Kidney glomerular epithelial cell (primary cell): ENCODE measurements around the gene CHRDL2.
"Not testable (repeated sequence)": the region's sequence is repeated elsewhere in the genome, so short reads cannot be mapped to it uniquely, and the experiment has no call there.

Source experiments
- DNase-seq: peaks from one replicate; lab custom pipeline; 2025; lab: John Stamatoyannopoulos, UW

CHRDL2 gene

GRCh38 chr11:74731301-74732094 is at the start of gene CHRDL2:
CHRDL2 (minus strand) TSS chr11:74731426; CDS start chr11:74730888, 538 bp downstream.
- no peak for DNase-seq

GRCh38 chr11:74780248-74781005 is 49.2 kb upstream of the CHRDL2 start:
- DNase-seq = no peak

- no peak for DNase-seq
These were observed 47.4 kb upstream of the CHRDL2 start for GRCh38 chr11:74778581-74778980.

GRCh38 chr11:74777877-74778276 is 46.7 kb upstream of the CHRDL2 start:
- DNase-seq = no peak

GRCh38 chr11:74777038-74777437 is 45.8 kb upstream of the CHRDL2 start:
- no peak for DNase-seq

GRCh38 chr11:74776546-74776945 is 45.3 kb upstream of the CHRDL2 start:
- no peak for DNase-seq

- DNase-seq = no peak
These were observed 44.5 kb upstream of the CHRDL2 start for GRCh38 chr11:74775762-74776161.

- no peak for DNase-seq
These were observed 42.2 kb upstream of the CHRDL2 start for GRCh38 chr11:74773476-74773875.

- no peak for DNase-seq
These were observed 39.9 kb upstream of the CHRDL2 start for GRCh38 chr11:74771139-74771538.

- DNase-seq = no peak
These were observed 39.2 kb upstream of the CHRDL2 start for GRCh38 chr11:74770456-74770855.

GRCh38 chr11:74769055-74769707 is 38.0 kb upstream of the CHRDL2 start:
- no peak for DNase-seq

- not testable (repeated sequence) for DNase-seq
These were observed 37.0 kb upstream of the CHRDL2 start for GRCh38 chr11:74768172-74768651.

- no peak for DNase-seq
These were observed 35.7 kb upstream of the CHRDL2 start for GRCh38 chr11:74766905-74767304.

- DNase-seq = no peak
These were observed 25.3 kb upstream of the CHRDL2 start for GRCh38 chr11:74756571-74756970.

- DNase-seq = no peak
These were observed 24.3 kb upstream of the CHRDL2 start for GRCh38 chr11:74755395-74755995.

- DNase-seq = peak; percentile 72
These were observed 23.5 kb upstream of the CHRDL2 start for GRCh38 chr11:74754507-74755252.

GRCh38 chr11:74751303-74751702 is 20.1 kb upstream of the CHRDL2 start:
- DNase-seq = no peak

- not testable (repeated sequence) for DNase-seq
These were observed 19.4 kb upstream of the CHRDL2 start for GRCh38 chr11:74750598-74750997.

GRCh38 chr11:74749965-74750296 is 18.7 kb upstream of the CHRDL2 start:
- no peak for DNase-seq

- DNase-seq = peak; percentile 34
These were observed 18.1 kb upstream of the CHRDL2 start for GRCh38 chr11:74749127-74749964.
